ENCODE measurements around the gene MPO.

- TF ChIP-seq USF2 (IDR thresholded peaks at IDR 0.05) = no peak
- TF ChIP-seq, protein P1, sequence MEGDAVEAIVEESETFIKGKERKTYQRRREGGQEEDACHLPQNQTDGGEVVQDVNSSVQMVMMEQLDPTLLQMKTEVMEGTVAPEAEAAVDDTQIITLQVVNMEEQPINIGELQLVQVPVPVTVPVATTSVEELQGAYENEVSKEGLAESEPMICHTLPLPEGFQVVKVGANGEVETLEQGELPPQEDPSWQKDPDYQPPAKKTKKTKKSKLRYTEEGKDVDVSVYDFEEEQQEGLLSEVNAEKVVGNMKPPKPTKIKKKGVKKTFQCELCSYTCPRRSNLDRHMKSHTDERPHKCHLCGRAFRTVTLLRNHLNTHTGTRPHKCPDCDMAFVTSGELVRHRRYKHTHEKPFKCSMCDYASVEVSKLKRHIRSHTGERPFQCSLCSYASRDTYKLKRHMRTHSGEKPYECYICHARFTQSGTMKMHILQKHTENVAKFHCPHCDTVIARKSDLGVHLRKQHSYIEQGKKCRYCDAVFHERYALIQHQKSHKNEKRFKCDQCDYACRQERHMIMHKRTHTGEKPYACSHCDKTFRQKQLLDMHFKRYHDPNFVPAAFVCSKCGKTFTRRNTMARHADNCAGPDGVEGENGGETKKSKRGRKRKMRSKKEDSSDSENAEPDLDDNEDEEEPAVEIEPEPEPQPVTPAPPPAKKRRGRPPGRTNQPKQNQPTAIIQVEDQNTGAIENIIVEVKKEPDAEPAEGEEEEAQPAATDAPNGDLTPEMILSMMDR (IDR thresholded peaks at IDR 0.05) = no peak
These were observed at the start of gene MPO for GRCh38 chr17:58280480-58281217.

All from A549 (cell line).